Measurements from ENCODE around the gene AGAP1.
"Not testable (repeated sequence)": the region's sequence is repeated elsewhere in the genome, so short reads cannot be mapped to it uniquely, and the experiment has no call there.

The AGAP1 gene

GRCh38 chr2:236061497-236061896 lies 567.7 kb downstream of the AGAP1 start:
- no peak for FAIRE-seq

- FAIRE-seq, result no peak
Measured at GRCh38 chr2:236061899-236062298, 568.1 kb downstream of the AGAP1 start.

- not testable (repeated sequence) for FAIRE-seq
Measured at GRCh38 chr2:236062806-236063205, 569.0 kb downstream of the AGAP1 start.

DNA sequence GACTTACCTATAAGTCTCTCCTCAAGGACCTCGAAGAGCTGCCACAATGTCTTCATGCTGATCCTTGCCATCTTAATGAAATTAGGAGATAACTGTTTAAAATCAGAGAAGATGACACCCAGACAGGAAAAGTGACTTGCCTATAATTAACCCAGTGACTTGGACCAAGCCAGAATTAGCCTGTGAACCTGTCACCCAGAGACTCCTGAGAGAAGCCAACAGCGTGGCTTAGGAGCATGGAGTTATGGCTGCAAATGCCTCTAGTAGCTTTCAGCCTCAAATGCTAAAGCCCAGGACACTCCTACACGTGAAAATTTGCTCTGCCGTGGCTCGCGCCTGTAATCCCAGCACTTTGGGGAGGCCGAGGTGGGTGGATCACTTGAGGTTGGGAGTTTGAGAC lies 570.2 kb downstream of the AGAP1 start:
- no peak for FAIRE-seq

DNA sequence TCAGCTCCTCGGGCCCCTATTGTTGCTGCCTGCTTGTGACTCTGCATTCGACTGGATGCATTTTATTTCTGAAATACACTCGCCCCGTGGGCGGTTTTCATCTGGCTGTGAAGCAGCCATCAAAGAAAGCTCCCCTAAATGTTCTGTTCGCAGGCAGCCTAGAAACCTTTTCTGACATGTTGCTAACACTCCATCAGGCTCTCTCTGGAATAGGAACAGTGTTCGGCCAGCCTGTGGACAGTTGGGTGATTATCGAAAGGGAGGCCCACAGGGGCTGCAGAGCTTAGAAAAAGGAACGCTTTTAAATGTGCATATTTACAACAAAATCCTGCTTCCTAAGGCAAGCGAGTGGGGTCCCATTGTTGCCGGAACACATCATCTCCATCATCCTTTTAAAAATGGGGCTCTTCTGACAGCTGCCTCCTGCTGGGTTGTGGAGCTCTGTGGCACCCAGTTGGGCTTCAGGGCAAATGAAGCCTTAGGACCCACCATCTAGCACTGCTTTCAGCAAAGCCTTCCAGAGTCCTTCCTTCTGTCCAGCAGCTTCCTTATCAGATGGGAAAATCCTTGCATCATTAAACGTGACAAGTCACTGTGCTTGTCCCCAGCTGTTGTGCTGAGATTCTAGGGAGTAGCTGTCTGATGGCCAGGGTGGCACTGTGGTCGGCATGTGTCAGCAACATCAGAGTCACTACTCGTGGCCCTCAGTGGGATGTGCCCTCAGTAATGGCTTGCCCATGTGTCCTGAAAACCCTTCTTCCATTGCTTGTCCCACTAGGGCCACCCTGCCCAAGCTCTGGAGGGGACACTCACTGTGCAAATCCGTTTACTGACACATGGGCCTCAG lies 571.7 kb downstream of the AGAP1 start:
- FAIRE-seq, result no peak

GRCh38 chr2:236070236-236070635 lies 576.4 kb downstream of the AGAP1 start:
- no peak for FAIRE-seq

- FAIRE-seq, result no peak
Measured at GRCh38 chr2:236073246-236073645, 579.4 kb downstream of the AGAP1 start.

- no peak for FAIRE-seq
Measured at GRCh38 chr2:236073867-236074655, 580.2 kb downstream of the AGAP1 start.

GRCh38 chr2:236075802-236076201 lies 582.0 kb downstream of the AGAP1 start:
- FAIRE-seq, result no peak

- no peak for FAIRE-seq
Measured at GRCh38 chr2:236078297-236079255, 584.7 kb downstream of the AGAP1 start.

GRCh38 chr2:236080412-236080811 lies 586.6 kb downstream of the AGAP1 start:
- FAIRE-seq, result no peak

- FAIRE-seq, result no peak
Measured at GRCh38 chr2:236081171-236081570, 587.3 kb downstream of the AGAP1 start.

DNA sequence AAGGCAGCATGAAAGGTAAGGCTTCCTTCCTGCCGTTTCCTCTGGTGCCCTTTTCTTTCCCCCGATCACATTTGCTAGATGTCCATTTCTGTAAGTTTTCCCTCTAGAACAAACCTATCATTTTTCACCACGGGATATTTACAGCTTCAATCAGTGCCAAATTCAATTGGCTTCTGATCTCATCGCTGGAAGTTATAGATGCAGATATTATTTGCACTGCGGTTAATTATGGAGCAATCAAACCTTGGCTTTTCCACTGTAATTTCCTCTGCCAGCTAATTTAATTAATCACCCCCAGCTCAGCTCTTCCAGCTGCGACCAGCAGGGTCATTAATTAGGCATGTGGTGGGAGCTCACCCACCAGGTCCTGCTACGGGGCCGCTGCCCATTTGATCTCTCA lies 588.2 kb downstream of the AGAP1 start:
- no peak for FAIRE-seq

DNA sequence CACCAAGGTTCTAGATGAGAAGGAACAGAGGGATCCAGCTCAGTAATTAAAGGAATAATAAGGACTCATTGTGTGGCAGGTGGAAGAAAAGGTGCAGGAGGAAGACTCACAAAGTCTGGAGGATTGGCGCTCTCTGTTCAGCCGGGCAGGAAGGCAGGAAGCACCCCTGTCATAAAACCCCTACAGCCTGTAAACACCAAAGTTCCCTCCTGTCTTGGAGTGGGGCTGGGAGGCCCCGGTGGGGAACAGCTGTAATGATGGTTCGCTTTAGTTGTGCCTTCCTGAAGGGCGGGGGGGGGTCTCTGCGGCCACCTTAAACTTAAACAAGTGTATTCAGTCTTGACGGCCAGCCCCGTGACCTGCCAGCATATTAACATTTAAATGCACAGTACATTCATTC lies 590.1 kb downstream of the AGAP1 start:
- FAIRE-seq, result no peak

GRCh38 chr2:236085211-236085610 lies 591.4 kb downstream of the AGAP1 start:
- no peak for FAIRE-seq

- FAIRE-seq, result no peak
Measured at GRCh38 chr2:236085647-236086046, 591.8 kb downstream of the AGAP1 start.

DNA sequence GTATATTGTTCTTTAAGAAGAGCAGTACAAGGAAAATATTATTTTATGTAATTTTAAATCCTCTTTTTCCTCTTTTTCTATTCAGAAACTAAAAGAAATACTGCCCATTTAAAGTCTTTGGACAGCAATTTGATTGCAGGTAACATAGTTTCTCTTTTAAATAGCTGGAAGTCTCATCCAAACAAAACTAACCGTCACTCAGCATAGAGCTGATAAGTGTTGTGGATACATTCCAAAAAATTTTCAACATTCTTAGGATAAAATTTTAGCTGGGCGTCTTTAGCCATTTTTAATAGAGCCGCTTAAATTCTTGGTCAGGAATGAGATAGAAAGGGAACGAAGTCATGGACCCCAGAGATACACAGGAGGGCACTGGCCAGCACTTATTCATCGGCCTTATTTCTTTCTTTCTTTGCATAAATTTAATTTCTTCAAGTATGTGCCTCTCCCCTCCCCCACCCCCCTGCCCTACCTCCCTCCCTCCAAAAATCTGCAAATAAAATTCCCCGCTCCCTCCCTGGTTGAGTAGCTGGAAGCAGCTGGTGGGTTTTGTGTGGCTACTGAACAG lies 592.6 kb downstream of the AGAP1 start:
- FAIRE-seq, result no peak

DNA sequence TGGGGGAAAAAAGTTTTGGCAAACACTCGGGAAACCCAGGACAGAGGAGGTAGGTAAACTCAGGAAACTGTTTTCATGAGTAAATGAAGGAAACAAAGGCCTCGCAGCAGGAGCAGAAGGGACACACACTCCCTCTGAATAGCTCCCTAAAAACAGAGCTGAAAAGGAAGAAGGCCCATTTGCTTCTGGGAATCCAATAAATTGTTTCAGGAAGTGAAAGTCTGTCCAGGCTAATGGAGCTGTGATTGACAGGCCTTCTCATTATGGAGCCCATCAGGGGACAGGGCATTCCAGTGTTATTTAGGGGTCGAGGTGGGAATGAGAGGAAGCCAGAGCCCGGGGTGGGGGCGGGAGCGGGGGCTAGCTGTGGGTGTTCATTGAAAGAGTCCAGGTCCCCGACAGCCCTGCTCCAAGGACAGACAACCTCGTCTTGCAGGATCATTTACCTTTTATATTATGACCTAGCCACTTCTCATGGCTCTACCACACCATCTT lies 593.2 kb downstream of the AGAP1 start:
- no peak for FAIRE-seq

DNA sequence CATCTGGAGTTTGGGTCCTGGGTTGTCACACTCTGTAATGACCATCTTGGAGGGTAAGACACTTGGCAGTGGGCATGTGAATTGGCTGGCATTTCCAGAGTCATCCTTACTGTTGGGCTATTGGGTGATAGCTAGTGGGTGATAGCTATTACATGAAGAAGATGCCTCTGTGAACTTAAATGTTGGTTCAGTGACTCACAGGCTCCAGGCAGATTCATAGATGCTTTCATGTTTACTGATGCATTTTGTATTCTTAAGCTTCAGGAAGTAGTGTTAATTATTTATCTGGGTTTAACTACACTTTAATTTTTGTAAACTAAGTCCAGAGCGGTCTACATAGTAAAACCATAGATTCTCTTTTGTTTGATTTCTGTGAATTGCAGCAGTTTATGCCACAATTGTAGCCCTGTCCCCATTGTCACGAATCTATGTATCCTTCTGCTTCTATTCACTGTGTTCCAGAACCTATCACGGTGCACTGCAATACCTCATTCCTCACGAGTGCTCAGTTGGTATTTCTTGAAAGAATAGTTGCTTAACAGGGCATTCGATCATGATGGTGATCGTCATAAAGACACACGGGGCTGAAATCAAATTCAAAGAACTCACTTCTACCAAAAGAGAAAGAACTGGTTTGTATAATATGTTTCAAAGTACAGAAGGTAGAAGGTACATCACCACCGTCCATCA lies 594.7 kb downstream of the AGAP1 start:
- FAIRE-seq, result no peak

GRCh38 chr2:236089271-236090026 lies 595.6 kb downstream of the AGAP1 start:
- FAIRE-seq, result no peak

DNA sequence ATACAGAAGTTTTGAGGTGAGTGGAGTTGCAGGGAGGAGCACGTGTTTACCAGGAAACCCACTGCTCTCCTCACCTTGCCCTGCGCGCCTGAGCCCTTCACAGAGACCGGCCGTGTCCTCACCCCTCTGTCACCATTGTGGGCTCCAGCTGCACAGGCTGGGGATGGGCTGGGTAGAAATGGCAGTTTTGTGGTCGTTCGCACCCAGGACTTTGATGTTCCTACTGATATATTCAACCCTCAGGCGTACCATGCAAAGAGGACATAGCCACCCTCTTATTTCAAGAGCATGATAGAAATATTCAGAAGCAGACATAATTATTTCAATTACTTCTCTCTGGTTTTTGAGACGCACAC lies 596.2 kb downstream of the AGAP1 start:
- FAIRE-seq, result no peak
